Activated gamma-delta T cell (primary cell): Measurements from ENCODE around the gene NLGN3.

Experiments used
- DNase-seq: peaks from one replicate; lab custom pipeline; 2025; lab: John Stamatoyannopoulos, UW

NLGN3 gene

DNA sequence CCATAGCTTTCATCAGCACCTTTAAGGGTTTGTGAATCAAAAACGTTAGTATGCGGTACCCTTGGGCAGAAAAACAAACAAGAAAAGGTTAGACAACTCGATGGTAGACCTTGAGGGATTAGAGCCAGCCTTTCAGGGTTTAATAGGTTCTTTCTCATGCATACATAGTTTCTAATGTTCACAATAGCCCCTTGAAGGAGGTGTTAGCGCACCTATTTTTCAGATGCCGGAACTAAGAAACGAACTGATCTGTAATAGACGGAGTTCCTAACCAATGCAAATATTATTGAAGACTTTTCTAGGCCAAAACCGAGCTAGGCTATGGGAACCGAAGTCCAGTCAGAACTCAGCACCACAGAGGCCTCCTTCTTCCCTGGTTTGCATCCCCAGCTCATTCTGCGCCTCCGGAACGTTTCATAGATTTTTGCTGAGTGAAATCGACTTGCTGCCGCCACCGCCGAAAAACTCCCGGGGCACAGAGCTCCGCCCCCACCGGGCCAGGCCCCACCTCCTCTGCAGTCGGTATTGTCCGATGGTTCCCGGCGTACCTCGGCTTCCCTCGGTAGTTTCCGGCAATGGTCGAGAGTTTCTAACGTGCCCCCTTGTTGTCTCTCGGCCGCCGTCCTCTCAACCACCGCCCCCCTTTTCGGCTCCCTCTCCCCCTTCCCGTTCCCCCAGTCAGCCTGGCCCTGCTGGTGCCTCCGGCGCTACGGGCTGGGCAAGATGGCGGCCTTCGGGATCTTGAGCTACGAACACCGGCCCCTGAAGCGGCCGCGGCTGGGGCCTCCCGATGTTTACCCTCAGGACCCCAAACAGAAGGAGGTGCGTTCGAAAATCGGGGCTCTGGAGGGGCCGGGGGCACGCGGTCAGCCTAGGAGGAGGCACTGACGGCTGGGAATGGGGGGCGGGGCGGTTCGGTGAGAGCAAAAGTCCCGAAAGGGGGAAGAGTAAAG lies 26.3 kb upstream of the NLGN3 start, which contains the start of gene MED12:
TSS of gene MED12 (plus strand) at position 565 of the 953 bp plus-strand sequence. CDS start at position 724, 159 bp downstream.
- peak; percentile 61 for DNase-seq

DNA sequence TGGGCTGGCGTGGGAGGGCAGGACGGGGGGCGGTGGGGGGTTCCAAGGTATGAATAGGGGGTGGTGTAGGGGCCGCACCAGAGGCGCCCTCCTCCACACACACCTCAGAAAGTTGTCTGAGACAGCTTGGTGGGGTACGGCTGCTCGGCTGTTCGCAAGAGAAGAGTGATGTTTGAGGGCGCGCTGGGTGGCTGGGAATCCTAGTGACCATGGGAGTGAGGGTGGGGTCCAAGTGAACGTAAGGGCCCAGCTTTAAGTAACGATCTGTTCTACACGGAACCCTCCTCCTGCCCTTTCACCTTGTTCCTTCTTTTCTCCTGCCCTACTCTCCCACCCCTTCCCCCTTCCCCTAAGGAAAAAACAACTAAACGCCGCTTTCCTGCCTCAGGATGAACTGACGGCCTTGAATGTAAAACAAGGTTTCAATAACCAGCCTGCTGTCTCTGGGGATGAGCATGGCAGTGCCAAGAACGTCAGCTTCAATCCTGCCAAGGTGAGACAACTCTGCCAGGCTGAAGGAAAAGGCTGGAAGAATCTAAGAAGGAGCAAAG lies 25.6 kb upstream of the NLGN3 start:
- DNase-seq, result no peak

DNA sequence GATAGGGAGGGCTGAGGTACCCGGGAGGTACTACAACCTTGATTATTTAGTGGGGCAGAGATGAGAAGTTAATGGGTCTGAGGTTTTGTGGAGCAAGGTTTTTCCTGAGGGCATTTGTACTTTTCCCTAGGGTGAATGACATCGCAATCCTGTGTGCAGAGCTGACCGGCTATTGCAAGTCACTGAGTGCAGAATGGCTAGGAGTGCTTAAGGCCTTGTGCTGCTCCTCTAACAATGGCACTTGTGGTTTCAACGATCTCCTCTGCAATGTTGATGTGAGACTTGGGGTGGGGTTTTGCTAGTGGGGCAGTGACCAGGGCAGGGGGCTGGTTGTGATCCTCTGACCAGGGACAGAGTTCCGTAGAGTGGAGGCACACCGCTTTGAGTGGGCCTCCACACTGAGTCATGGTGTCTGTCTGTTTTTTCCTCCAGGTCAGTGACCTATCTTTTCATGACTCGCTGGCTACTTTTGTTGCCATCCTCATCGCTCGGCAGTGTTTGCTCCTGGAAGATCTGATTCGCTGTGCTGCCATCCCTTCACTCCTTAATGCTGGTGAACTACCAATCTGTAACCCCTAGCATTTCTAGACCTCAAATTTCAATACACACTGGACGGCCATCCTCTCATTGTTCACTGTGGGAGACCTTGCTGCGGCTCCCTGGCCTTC lies 16.3 kb upstream of the NLGN3 start:
- DNase-seq, result no peak

DNA sequence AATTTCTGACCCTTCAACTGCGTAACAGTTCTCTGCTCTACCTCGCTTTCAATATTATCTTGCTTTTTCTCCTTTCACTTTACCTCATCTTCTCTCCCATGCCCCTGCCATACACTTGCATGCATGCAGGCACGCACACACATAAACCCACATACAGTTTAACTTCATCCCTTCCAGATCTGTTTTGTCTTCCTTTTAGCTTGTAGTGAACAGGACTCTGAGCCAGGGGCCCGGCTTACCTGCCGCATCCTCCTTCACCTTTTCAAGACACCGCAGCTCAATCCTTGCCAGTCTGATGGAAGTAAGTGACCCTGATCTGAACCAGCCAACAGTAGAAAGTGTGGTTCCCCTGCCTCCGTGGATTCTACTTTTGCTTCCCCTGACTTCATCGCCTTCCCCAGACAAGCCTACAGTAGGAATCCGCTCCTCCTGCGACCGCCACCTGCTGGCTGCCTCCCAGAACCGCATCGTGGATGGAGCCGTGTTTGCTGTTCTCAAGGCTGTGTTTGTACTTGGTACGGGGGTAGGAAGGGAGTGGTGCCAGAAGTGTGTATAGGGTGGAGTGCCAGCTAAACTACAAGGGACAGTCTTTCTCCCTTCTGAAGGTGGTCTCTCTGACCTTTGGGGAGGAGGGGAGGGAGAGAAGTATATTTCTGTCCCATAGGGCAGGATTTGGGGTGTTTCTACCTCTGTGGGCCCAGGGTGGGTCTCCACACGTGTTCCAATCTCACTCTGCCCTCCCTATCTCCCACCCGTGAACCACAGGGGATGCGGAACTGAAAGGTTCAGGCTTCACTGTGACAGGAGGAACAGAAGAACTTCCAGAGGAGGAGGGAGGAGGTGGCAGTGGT lies 15.5 kb upstream of the NLGN3 start:
- DNase-seq, result peak; percentile 44

DNA sequence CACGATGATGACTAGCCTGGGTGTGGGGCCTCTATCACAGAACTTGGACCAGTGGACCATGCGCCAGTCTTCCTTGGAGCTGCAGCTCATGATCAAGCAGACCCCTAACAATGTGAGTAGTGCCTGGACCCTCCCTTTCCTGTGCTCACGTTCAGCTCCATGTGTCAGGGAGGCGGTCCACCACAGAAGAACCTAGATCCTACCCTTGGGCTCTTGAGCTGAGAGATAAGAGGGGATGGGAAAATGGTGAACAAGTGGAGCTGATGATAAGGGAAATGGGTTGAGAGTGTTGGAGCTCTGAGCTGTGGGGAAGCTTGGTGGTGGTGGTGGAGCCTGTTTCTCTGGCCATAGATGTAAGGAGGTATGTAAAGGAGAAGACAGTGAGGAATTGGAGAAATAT lies 13.1 kb upstream of the NLGN3 start:
- DNase-seq, result no peak

DNA sequence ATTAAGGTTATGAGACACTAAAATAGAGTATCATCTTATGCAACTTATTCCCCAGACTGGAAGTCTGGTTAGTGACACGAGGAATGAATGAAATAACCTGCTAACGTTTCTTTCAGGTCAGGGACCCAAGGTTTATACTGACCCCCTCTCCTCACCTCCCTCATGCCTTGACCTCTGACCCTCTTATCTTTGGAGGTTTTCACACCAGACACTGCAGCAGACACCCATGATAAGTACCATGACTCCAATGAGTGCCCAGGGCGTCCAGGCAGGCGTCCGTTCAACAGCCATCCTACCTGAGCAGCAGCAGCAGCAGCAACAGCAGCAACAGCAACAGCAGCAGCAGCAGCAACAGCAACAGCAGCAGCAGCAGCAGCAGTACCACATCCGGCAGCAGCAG lies 4.2 kb upstream of the NLGN3 start:
- no peak for DNase-seq

DNA sequence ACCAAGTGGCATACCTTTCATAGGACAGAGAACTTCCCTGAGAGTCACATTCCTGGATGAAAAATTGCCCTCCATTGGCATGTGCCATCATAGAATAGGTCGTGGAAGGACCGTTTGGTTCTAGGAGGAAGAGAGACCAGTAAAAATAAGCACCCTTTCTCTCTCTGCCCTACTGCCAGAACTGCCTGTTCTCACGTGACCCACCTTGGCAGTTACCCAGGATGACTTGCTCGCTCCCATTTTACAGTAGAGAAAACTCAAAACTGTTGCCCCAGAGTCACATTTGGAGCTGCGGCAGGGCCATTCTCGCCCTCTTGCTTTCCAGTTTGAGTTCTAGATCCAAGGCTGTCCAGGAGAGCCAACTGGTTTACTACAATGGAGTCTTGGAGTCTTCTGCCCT lies 1.1 kb upstream of the NLGN3 start:
- DNase-seq, result no peak

DNA sequence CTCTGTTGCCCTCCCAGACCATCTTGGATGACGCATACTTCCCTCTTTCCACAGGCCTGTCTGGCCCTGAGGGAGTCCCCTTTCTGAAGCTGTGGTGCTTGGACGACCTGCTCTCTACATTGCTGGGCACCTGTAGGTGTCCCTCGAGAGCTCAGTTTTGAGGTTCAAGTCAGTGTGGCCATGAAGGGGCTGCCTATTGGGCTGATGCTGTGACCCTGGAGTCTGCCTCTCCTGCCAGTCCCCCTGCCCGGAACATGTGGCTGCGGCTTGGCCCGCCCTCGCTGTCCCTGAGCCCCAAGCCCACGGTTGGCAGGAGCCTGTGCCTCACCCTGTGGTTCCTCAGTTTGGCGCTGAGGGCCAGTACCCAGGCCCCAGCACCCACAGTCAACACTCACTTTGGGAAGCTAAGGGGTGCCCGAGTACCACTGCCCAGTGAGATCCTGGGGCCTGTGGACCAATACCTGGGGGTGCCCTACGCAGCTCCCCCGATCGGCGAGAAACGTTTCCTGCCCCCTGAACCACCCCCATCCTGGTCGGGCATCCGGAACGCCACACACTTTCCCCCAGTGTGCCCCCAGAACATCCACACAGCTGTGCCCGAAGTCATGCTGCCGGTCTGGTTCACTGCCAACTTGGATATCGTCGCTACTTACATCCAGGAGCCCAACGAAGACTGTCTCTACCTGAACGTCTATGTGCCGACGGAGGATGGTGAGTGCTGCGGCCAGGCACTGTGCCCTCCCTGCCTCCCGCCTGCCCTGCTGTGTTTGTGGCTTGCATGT lies 3.0 kb downstream of the NLGN3 start:
- DNase-seq, result no peak

DNA sequence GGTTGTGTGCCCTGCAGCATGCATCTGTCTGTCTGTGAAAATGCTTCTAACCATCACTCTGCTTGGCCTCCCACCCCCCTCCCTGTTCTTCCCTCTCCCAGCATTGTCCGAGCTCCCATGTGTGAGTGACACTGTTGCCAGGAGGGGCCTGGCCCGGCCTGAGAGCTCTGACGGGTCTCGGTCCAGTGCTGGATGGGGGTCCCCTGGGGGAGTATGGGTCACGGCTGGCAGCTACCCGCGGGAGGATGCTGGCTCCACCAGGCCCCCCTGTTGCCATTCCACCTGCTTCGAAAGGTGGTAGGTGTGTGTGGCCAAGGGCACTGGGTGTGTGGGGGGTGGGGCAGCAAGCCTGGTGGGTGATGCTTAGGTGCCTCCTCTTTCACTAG lies 3.6 kb downstream of the NLGN3 start:
- DNase-seq, result no peak

DNA sequence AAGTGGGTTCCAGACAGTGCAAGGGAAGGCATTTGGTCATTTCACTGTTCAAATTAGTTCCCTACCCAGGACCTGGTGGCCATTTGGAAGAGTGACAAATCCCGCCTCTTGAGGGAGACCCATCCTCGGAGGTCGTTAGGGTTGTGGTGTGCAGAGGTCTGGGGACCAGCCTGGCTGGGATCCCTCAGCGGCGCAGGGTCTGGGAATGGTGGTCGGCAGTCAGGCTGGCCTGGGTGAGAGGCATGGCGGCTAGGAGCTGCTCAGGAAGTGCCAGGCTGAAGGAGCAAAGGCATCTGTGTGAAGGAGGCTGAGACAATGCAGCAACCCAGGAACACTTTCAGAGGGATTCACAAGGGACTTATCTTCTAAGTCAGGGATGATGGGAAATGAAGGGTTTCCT lies 6.7 kb downstream of the NLGN3 start:
- DNase-seq, result no peak

DNA sequence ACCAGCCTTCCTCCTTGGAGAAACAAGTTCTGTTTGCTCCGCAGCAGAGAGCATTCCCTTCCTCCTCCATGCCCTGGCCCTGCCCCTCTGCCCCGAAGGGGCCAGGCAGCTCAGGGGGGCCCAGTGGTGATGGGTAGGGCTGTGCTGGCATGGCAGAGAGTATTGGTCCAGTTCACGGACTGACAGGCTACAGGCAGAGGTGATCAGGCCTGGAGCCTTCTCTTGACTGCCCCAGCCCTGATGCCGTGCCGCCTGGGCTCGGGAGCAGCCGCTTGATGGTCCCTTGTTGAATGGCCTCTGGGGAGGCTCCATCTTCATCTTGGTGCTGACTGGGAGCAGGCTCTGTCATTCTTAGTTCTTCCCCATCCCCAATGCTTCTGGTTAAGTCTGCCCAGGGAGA lies 9.6 kb downstream of the NLGN3 start:
- DNase-seq, result no peak

DNA sequence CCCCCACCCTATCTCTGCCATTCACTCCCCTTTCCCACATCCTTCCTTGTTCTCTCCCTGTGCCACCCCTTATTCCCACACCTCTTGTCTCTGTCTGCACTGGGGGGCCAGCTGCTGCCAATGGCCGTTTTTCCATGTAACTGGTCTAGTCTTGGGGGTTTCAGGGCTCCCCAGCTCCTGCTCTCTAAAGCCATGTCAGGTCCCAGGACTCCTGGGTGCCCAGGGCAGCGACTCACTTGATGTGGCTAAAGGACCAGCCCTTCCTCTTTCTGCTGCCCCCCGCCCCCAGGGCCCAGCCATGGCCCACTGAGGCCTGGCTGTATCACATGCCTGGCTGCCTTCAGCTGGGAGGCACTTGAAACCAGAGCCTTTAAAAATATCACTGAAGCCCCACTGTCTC lies 10.0 kb downstream of the NLGN3 start:
- no peak for DNase-seq

DNA sequence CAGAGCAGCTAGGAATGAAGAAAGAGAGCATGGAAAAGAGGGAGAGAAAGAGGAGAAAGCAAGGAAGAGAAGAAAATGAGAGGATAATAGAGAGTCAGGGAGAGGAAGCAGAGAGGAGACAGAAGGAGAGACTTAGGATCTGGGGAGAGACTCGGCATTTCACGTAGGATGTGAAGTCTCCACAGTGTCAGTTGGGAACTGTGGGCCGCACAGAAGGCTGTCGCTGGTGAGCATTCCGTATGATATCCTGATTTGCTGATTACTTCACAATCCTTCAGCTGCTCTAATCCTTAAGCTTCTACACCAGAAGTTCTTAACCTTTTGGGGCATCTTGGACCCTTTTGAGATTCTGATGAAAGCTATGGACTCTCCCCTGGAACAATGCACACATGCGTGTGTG lies 14.0 kb downstream of the NLGN3 start:
- DNase-seq, result no peak

DNA sequence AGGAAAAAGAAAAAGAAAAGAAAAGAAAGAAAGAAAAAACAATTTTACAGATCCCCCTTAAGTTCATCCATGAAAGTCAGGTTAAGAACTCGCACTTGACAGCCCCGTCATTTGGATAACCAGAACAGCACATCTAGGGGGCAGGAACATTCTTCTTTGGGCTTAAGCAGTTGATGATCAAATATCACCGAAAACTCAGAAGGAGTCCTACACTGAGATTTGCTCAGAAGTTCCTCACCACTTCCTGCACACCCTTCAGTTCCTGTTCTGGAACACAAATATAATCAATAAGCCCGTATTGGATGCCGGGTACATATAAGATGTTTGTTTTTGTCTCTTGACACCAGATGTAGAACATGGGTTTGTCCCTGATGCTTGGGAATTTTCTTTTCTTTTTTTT lies 14.7 kb downstream of the NLGN3 start:
- DNase-seq, result no peak

DNA sequence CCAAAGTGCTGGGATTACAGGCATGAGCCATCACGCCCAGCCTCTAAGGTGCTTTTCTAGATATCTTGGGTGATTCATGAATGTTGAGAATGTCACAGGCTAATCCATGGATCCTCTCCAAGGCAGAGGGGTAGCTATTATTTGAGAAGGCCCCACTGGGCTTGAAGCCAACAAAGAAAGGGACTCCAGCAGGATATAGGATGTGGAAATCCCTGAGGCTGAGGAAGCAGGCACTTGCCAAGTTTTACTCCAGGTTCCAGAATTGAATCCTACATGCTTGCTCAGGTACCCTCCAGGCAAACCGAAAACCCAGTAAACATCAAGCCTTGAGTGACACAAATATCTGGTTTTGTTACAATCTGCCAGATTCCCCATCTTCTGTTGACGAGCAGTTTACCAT lies 15.8 kb downstream of the NLGN3 start:
- no peak for DNase-seq

DNA sequence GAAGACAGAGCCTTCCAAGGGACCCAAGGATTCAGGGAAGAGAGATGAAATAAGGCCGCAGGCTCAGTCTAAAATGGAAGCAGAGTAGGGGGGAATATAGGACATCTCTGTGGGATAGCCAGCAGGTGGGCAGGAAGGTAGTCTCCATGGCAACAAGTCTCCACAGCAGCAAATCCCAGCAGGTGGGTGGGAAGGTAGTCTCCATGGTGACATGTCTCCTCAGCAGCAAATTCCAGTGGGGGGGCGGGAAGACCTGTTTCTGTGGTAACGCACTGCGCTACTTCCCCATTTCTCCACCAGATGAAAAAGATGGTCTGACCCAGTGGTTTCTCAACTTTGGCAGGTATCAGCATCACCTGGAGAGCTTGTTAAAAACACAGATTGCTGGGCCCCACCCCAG lies 18.3 kb downstream of the NLGN3 start:
- DNase-seq, result no peak

DNA sequence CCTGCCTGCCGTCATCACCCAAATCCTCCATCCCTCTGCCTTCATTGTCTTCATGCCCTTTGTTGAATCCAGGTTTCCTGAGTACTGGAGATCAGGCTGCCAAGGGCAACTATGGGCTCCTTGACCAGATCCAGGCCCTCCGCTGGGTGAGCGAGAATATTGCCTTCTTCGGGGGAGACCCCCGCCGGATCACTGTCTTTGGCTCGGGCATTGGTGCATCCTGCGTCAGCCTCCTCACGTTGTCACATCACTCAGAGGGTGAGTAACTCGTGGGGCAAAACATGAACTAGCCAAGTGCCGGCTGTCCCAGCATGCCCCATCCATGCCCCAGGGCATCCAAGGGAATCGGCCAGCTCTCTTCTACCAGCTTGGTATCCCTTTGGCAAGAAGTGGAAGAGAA lies 19.4 kb downstream of the NLGN3 start:
- DNase-seq, result no peak

DNA sequence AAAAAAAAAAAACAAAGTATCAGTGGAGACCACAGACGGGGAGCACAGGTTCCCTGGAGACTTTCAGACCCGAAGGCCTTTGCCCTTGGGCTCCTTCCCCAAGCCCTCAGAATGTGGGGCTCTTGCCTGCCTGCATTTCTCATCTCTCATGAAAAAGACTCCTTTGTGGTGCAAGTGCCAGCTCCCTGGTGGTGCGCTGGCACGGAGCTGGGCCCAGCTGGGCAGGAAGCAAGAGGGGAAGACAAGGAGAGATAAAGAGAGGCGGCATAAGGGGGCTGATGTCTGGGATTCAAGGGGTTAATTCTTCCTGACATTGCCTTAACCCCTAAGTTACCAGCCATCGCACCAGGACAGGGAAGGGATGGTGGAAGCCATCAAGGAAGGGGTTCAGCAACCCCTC lies 21.8 kb downstream of the NLGN3 start:
- no peak for DNase-seq

DNA sequence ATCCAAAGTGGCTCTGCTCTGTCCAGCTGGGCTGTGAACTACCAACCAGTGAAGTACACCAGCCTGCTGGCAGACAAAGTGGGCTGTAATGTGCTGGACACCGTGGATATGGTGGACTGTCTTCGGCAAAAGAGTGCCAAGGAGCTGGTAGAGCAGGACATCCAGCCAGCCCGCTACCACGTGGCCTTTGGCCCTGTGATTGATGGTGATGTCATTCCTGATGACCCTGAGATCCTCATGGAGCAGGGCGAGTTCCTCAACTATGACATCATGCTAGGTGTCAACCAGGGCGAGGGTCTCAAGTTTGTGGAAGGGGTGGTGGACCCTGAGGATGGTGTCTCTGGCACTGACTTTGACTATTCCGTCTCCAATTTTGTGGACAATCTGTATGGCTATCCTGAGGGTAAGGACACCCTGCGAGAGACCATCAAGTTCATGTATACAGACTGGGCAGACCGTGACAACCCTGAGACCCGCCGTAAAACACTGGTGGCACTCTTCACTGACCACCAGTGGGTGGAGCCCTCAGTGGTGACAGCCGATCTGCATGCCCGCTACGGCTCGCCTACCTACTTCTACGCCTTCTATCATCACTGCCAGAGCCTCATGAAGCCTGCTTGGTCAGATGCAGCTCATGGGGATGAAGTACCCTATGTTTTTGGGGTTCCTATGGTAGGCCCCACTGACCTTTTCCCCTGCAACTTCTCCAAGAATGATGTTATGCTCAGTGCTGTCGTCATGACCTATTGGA lies 22.6 kb downstream of the NLGN3 start:
- DNase-seq, result no peak

DNA sequence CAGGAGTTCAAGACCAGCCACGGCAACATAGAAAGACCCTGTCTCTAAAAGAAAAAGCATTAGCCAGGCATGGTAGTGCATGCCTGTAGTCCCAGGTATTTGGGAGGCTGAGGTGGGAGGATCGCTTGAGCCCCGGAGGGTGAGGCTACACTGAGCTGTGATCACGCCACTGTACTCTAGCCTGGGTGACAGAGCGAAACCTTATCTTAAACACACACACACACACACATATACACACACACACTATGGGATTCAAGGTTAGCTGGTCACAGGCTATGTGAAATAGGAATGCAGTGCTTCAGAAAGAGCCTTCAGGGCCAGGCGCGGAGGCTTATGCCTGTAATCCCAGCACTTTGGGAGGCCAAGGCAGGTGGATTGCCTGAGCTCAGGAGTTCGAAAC lies 23.5 kb downstream of the NLGN3 start:
- DNase-seq, result no peak

DNA sequence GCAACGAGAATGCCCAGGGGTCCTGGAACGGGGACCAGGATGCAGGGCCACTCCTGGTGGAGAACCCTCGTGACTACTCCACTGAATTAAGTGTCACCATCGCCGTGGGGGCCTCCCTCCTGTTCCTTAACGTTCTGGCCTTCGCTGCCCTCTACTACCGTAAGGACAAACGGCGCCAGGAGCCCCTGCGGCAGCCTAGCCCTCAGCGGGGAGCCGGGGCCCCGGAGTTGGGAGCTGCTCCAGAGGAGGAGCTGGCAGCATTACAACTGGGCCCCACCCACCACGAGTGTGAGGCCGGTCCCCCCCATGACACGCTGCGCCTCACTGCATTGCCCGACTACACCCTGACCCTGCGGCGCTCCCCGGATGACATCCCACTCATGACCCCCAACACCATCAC lies 24.9 kb downstream of the NLGN3 start:
- DNase-seq, result no peak
